BLaER1 (cell line): ENCODE results near the gene PRPF40A.

ENCODE experiments used
- H3K27ac ChIP-seq: shearing (Covaris generic); formaldehyde crosslinking; 2 replicates; pipeline ENCODE4 v1.8.1; 2022
- H3K27me3 ChIP-seq: shearing (Covaris generic); formaldehyde crosslinking; 2 replicates; pipeline ENCODE4 v1.8.1; 2022
- H3K36me3 ChIP-seq: shearing (Covaris generic); formaldehyde crosslinking; 2 replicates; pipeline ENCODE4 v1.8.1; 2022
- H3K4me1 ChIP-seq: shearing (Covaris generic); formaldehyde crosslinking; 2 replicates; pipeline ENCODE4 v1.8.1; 2022
- H3K4me2 ChIP-seq: shearing (Covaris generic); formaldehyde crosslinking; 2 replicates; pipeline ENCODE4 v1.8.1; 2022
- H3K4me3 ChIP-seq: shearing (Covaris generic); formaldehyde crosslinking; 2 replicates; pipeline ENCODE4 v1.8.1; 2022
- H3K9ac ChIP-seq: shearing (Covaris generic); formaldehyde crosslinking; 2 replicates; pipeline ENCODE4 v1.8.1; 2022
- H3K9me3 ChIP-seq: shearing (Covaris generic); formaldehyde crosslinking; 2 replicates; pipeline ENCODE4 v1.8.1; 2022
- H4K20me1 ChIP-seq: shearing (Covaris generic); formaldehyde crosslinking; 2 replicates; pipeline ENCODE4 v1.8.1; 2022
- Cebpa-rat ChIP-seq: shearing (Covaris generic); IDR thresholded peaks from 2 replicates; pipeline ENCODE4 v1.8.1; 2022

PRPF40A gene

DNA sequence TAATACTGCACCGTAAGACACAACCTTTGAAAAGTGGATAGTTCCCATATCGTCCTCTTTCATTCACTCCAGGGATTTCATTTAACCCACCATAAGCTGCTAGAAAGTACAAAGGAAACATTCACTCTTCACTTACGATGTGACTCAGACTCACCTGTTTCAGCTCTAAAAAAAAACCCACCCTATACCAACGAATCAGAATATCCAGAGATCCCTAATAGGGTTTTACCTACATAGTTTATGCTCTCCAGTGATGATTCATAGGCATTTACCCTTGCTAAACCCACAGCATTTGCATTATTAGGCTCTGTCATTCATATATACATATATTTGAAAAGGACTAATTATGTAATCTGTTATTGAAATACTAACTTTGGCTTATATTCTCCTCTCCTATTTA is 60.2 kb downstream of the PRPF40A start:
- Histone ChIP-seq H3K9me3 (no peaks in the 10 kb centered on the region), H3K36me3 (peaks cover 88% of the 10 kb centered on the region), H3K27me3 (no peaks in the 10 kb centered on the region), H3K4me2 (no peak overlapping the region), H3K4me1 (no peaks in the 10 kb centered on the region), H3K27ac (no peak overlapping the region), H3K4me3 (no peak overlapping the region), H4K20me1 (0 out of 2 replicates have a peak, but pooled peaks cover 13% of the 10 kb centered on the region), H3K9ac (no peak overlapping the region)
- TF ChIP-seq Cebpa-rat: no peak

DNA sequence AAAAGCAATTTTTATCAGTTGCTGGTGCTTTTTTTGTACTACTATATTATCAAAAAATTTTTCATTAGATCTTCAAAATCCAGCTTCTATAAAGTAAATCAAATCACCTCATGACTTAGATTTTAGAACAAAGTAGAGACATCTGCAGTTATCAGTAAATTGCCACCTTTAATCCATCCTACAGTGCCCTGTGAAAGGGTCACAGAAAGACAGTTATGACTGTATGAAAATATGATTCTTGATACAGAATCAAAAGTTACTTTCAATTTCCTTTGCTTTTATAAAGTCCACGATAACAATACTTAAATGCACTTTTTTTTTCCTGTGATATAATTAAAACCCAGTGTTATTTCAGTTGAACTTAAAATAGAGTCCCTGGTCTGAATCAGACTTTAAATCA is 61.4 kb downstream of the PRPF40A start:
- no peaks in the 10 kb centered on the region for H3K9me3 ChIP-seq
- no peak overlapping the region for H3K9ac ChIP-seq
- H3K4me1 ChIP-seq: no peaks in the 10 kb centered on the region
- no peak for TF ChIP-seq Cebpa-rat
- H3K27ac ChIP-seq: no peak overlapping the region
- H4K20me1 ChIP-seq: peaks cover 3% of the 10 kb centered on the region; the same call in 1 of the 2 replicates
- no peak overlapping the region for H3K4me2 ChIP-seq
- H3K27me3 ChIP-seq: no peaks in the 10 kb centered on the region
- H3K36me3 ChIP-seq: peaks cover 88% of the 10 kb centered on the region
- H3K4me3 ChIP-seq: no peak overlapping the region

DNA sequence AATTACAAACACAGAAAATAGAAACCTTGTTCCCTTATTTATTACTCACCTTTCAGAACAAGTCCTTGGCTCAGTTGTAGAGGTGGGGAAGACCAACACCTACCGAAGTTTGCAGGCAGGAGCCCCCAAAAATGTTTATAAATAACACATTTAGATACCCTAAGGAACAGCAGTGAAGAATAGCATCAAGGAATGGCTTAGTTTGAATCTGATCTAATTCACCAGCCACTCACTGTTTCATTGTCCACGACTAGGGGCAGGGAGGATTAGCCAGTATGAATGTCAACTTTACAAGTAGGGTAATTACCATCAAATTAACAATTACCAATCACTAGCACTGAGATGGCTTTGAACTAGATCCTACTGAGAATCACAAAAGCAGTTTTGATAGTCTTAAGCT is 65.4 kb downstream of the PRPF40A start:
- no peak for TF ChIP-seq Cebpa-rat
- Histone ChIP-seq H3K27me3 (no peaks in the 10 kb centered on the region), H3K4me3 (no peak overlapping the region), H3K9ac (no peak overlapping the region), H3K4me1 (no peaks in the 10 kb centered on the region), H3K36me3 (peaks cover 85% of the 10 kb centered on the region), H3K4me2 (no peak overlapping the region), H3K9me3 (no peaks in the 10 kb centered on the region), H4K20me1 (peaks cover 8% of the 10 kb centered on the region; the same call in 1 of the 2 replicates), H3K27ac (no peak overlapping the region)

DNA sequence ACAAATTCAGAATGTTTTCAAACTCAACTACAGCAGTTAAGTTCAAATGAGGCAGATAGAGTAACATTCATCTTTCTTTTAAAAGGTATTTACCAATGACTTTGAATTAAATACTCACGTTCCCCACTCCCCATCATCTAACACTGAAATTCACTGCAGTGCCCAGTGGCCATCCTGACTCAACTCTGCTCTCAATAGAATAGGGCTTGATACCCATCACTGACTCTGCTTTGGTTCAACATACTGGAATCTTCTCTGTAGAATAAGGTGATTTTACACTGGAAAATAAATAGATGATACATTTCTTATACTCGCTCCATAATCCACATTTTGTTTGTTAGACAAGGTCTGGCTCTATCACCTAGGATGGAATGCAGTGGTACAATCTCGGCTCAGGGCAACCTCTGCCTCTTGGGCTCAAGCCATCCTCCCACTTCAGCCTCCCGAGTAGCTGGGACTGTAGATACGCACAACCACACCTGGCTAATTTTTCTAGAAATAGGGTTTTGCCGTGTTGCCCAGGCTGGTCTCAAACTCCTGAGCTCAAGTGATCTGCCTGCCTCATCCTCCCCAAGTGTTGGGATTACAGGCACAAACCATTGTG is 66.4 kb downstream of the PRPF40A start:
- Histone ChIP-seq H3K4me2 (no peak overlapping the region), H4K20me1 (peaks cover 8% of the 10 kb centered on the region; the same call in 1 of the 2 replicates), H3K27ac (no peak overlapping the region), H3K36me3 (peaks cover 84% of the 10 kb centered on the region), H3K9me3 (no peaks in the 10 kb centered on the region), H3K27me3 (no peaks in the 10 kb centered on the region), H3K4me1 (no peaks in the 10 kb centered on the region), H3K9ac (no peak overlapping the region), H3K4me3 (no peak overlapping the region)
- TF ChIP-seq Cebpa-rat: no peak

DNA sequence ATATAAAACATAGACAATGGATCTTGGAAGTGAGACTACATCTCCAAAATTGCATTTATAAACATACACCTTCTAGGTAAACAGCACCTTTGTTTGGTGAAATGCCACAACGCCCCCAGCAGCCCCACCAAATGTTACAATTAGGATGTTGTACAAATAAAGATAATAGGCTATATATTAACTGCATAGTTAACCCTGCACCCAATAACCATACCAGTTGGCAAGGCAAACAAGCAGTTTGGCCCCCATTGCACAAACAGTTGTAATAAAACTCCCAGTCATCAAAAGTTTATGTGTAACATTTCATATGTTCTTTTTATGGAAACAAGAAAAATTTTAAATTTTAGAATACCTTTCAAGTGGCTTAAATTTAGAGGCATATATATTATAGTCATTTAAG is 67.3 kb downstream of the PRPF40A start:
- Histone ChIP-seq H3K4me3 (no peak overlapping the region), H3K36me3 (peaks cover 85% of the 10 kb centered on the region), H3K27me3 (no peaks in the 10 kb centered on the region), H4K20me1 (peaks cover 12% of the 10 kb centered on the region; the same call in 1 of the 2 replicates), H3K4me2 (no peak overlapping the region), H3K4me1 (no peaks in the 10 kb centered on the region), H3K9me3 (no peaks in the 10 kb centered on the region), H3K27ac (no peak overlapping the region), H3K9ac (no peak overlapping the region)
- no peak for TF ChIP-seq Cebpa-rat

DNA sequence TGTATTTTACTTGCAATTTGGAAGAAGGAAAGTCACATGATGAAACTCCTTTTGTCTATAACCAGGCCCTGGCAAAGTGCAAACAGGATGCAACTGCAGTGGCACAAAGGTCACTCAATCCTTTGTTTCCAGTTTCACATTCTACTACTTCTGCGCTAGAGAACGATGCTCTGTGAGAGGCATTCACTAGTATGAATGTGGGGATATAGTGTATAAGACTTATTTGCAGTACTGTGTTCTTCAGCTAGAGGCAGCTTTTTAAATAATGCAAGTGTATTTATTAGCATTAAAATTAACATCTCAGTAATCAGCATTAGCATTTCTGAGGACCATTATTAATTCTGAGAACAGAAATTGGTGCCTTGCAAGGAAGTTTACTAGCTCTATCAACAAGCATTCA is 68.9 kb downstream of the PRPF40A start:
- no peak for TF ChIP-seq Cebpa-rat
- no peak overlapping the region for H3K9ac ChIP-seq
- no peaks in the 10 kb centered on the region for H3K9me3 ChIP-seq
- no peaks in the 10 kb centered on the region for H3K4me1 ChIP-seq
- peaks cover 90% of the 10 kb centered on the region for H3K36me3 ChIP-seq
- no peak overlapping the region for H3K27ac ChIP-seq
- no peak overlapping the region for H3K4me3 ChIP-seq
- no peaks in the 10 kb centered on the region for H3K27me3 ChIP-seq
- peaks cover 24% of the 10 kb centered on the region for H4K20me1 ChIP-seq
- no peak overlapping the region for H3K4me2 ChIP-seq

DNA sequence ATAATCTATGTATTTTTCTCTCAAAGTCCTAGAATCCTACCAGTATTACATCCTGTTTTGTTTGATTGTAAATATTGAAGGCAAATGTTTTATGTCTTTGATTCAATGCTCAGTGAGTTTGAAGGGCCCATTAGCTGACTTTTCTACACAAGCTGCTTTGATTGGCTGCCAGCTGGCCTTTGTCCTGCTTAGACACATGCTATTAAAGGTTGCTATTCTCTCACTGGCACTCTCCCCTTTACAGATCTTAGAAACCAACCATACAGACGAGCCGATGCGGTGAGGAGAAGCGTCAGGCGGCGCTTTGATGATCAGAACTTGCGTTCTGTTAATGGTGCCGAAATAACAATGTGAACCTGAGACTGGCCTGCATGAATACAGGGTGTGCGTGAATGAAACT is 69.7 kb downstream of the PRPF40A start:
- Histone ChIP-seq H3K4me2 (no peak overlapping the region), H3K4me3 (no peak overlapping the region), H3K9me3 (no peaks in the 10 kb centered on the region), H3K27ac (no peak overlapping the region), H3K36me3 (peaks cover 96% of the 10 kb centered on the region), H3K27me3 (no peaks in the 10 kb centered on the region), H4K20me1 (peaks cover 24% of the 10 kb centered on the region), H3K9ac (no peak overlapping the region), H3K4me1 (no peaks in the 10 kb centered on the region)
- TF ChIP-seq Cebpa-rat: no peak

DNA sequence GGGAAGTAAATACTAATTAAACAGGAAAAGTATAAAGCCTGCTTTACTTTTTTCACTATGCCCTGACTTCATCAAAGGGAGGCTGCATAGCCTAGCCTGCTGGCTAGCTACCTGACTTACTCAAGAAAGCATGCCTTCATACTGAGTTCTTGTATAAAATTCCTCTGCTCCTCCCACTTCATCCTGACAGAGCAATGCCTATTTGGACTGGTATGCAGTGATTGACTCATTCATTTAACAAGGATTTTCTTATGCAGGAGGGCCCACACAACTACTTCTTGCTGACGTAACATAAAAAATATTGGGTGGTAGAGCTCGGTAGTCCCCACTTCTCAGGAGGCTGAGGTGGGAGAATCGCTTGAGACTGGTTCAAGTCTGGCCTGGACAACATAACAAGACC is 70.5 kb downstream of the PRPF40A start:
- TF ChIP-seq Cebpa-rat: no peak
- H3K4me2 ChIP-seq: no peak overlapping the region

DNA sequence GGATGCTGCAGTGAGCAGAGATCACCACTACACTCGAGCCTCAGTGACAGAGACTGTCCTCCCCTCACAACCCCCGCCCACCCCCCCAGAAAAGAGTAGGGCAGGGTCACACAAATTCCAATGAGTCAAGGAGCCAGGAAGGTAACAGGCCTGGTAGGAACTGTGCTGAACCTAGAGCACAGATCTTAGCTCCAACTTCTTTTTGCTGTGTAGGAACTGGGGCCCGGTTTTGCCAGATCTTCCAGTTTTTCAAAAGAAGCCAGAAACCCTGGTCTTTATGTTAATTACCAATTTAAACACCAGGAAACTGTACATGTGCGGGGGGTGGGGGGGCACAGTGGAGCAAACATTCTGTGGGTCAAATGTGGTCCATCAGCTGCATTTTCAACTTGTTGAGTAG is 71.0 kb downstream of the PRPF40A start:
- H3K4me3 ChIP-seq: no peak overlapping the region
- peaks cover 96% of the 10 kb centered on the region for H3K36me3 ChIP-seq
- TF ChIP-seq Cebpa-rat: no peak
- H3K9ac ChIP-seq: no peak overlapping the region
- H3K9me3 ChIP-seq: no peaks in the 10 kb centered on the region
- H3K27ac ChIP-seq: no peak overlapping the region
- H3K27me3 ChIP-seq: no peaks in the 10 kb centered on the region
- H4K20me1 ChIP-seq: peaks cover 24% of the 10 kb centered on the region
- no peak overlapping the region for H3K4me2 ChIP-seq
- no peaks in the 10 kb centered on the region for H3K4me1 ChIP-seq

More for the DNA sequence above, 70.5 kb downstream of the PRPF40A start:
- peaks cover 96% of the 10 kb centered on the region for H3K36me3 ChIP-seq
- H3K4me1 ChIP-seq: no peaks in the 10 kb centered on the region
- peaks cover 24% of the 10 kb centered on the region for H4K20me1 ChIP-seq
- H3K27ac ChIP-seq: no peak overlapping the region
- H3K9ac ChIP-seq: no peak overlapping the region
- H3K27me3 ChIP-seq: no peaks in the 10 kb centered on the region
- H3K9me3 ChIP-seq: no peaks in the 10 kb centered on the region
- no peak overlapping the region for H3K4me3 ChIP-seq

DNA sequence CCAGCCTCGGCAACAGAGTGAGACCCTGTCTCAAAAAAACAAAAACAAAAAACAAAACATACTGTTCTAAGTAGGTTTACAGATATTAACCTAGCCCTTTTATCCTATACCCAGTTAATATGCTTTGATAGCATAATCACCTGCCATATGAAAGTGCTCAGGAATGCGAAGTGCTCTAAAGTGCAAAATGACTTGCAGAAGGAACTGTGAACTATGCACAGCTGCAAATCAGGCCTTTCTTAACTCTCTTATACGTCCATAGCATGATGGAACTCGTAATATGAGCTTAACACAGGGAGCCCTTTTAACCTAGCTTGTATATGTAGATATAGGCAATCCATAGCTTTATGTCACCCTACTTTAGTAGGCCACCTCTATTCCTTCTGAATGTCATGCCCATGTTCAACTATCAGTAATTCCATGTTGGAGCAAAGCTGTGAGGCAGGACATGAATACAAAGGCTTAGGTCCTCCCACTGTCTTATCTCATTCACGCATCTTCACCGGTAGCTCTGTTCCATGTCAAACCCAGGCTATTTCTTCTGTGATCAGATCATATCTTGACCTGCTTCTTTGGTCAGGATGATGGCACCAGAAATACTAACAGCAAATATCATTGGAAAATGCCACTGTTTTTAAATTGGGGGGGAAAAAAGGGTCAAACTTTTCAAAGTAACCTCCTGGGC is 72.9 kb downstream of the PRPF40A start:
- Histone ChIP-seq H3K9me3 (no peaks in the 10 kb centered on the region), H3K4me2 (no peak overlapping the region), H3K27me3 (no peaks in the 10 kb centered on the region), H3K27ac (no peak overlapping the region), H3K4me3 (no peak overlapping the region), H3K4me1 (no peaks in the 10 kb centered on the region), H3K9ac (no peak overlapping the region), H4K20me1 (peaks cover 17% of the 10 kb centered on the region; the same call in 1 of the 2 replicates), H3K36me3 (peaks cover 96% of the 10 kb centered on the region)
- no peak for TF ChIP-seq Cebpa-rat
